ENCODE measurements around the gene EXOC3L4. TPM values are rescaled to one million over a fixed set of nuclear protein-coding genes. Genes with fewer than 3 reads are reported as not detected.
"Not testable (repeated sequence)": the region's sequence is repeated elsewhere in the genome, so short reads cannot be mapped to it uniquely, and the experiment has no call there.

The EXOC3L4 gene
- total RNA-seq, 1 donor from 2014 or later, result not detected

DNA sequence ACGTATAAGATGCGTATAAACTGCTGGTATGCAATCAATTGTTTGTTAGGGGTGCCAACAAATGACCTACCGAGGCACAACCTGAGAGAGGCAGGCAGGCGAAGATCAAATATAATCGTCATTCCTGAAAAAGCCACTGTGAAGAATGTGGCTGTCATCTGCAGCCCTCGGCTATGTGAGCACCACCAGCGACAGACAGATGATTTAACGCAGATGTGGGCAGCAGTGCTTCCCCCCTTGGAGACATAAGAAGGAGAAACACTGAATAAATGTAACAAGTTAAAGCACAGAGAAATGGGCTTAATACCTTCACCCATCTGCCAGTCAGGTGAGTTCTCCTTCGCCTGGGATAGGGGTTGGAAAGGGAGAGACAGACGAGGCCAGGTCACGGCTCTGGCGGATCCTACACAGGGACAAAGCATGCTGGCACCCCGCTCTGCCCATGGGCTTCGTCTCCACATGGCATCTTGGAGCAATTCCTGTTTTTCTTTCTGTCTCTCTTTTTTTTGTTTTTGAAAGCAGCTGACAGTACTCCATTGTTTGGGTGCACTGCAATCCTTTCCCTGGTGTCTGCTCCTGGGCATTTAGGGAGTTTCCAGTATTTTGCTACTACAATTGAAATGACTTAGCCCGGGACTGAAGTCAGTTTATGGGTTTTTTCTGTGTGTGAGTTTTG, 56.9 kb downstream of the EXOC3L4 start:
- no peak overlapping the region for H3K4me2 ChIP-seq (ENCODE audit: low read length)
- no peaks in the 10 kb centered on the region for H3K9me3 ChIP-seq (ENCODE audit: insufficient read depth, low read depth, low read length)
- no peak for DNase-seq (ENCODE audit: low read depth)
- H3K4me1 ChIP-seq (ENCODE audit: insufficient read depth, low read length), result no peaks in the 10 kb centered on the region
- H3K27me3 Mint-ChIP-seq (ENCODE audit: low read depth, unreplicated experiment), result peaks cover 35% of the 10 kb centered on the region
- FAIRE-seq, result no peak
- no peak overlapping the region for H3K4me3 Mint-ChIP-seq (ENCODE audit: unreplicated experiment)
- no peak overlapping the region for H2AFZ ChIP-seq (ENCODE audit: low read depth, low read length)
- no peak overlapping the region for H3K9ac ChIP-seq (ENCODE audit: low read length)
- no peak overlapping the region for H3K4me3 ChIP-seq (ENCODE audit: insufficient read depth, low read depth, low read length)
- H3K27ac Mint-ChIP-seq (ENCODE audit: unreplicated experiment), result no peak overlapping the region
- no peaks in the 10 kb centered on the region for H3K9me3 Mint-ChIP-seq (ENCODE audit: unreplicated experiment)
- no peaks in the 10 kb centered on the region for H4K20me1 ChIP-seq (ENCODE audit: insufficient read depth, low read length)
- H3K36me3 Mint-ChIP-seq (ENCODE audit: low read depth, unreplicated experiment), result no peaks in the 10 kb centered on the region
- H3K27me3 ChIP-seq (ENCODE audit: insufficient read depth, low read length), result peaks cover 16% of the 10 kb centered on the region
- H3K4me1 Mint-ChIP-seq (ENCODE audit: low read depth, unreplicated experiment), result no peaks in the 10 kb centered on the region
- H3K79me2 ChIP-seq (ENCODE audit: insufficient read depth, low read length), result no peaks in the 10 kb centered on the region
- TF ChIP-seq, protein P1, sequence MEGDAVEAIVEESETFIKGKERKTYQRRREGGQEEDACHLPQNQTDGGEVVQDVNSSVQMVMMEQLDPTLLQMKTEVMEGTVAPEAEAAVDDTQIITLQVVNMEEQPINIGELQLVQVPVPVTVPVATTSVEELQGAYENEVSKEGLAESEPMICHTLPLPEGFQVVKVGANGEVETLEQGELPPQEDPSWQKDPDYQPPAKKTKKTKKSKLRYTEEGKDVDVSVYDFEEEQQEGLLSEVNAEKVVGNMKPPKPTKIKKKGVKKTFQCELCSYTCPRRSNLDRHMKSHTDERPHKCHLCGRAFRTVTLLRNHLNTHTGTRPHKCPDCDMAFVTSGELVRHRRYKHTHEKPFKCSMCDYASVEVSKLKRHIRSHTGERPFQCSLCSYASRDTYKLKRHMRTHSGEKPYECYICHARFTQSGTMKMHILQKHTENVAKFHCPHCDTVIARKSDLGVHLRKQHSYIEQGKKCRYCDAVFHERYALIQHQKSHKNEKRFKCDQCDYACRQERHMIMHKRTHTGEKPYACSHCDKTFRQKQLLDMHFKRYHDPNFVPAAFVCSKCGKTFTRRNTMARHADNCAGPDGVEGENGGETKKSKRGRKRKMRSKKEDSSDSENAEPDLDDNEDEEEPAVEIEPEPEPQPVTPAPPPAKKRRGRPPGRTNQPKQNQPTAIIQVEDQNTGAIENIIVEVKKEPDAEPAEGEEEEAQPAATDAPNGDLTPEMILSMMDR (IDR thresholded peaks at IDR 0.05; ENCODE audit: insufficient read depth, low read depth, low read length), result no peak
- TF ChIP-seq EZH2 (IDR thresholded peaks at IDR 0.05; ENCODE audit: insufficient read depth, low read length), result no peak
- H3K36me3 ChIP-seq (ENCODE audit: insufficient read depth, low read length), result no peaks in the 10 kb centered on the region
- no peak overlapping the region for H3K27ac ChIP-seq (ENCODE audit: low read depth, low read length)

DNA sequence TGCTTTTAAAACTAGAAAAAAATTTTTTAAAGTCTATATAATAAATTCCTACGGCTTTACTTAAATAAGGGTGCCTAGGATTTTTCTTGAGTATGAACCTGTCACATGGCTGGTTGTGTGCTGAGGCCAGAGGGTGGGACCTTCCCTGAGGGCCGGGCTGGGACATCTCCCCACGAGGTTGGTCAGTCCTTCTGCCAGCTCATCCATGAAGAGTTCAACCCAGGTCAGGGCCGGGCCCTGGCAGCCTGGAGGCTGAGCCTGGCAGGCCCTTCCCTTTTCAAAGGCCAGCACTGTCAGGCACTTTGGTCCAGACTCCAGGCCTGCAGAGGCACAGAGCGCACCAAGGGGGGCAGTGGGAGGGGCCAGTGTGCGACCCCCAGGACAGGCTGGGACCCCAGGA, 60.5 kb downstream of the EXOC3L4 start:
- TF ChIP-seq, protein P1 (IDR thresholded peaks at IDR 0.05; ENCODE audit: insufficient read depth, low read depth, low read length), result no peak
- no peak for TF ChIP-seq EZH2 (IDR thresholded peaks at IDR 0.05; ENCODE audit: insufficient read depth, low read length)
- Histone ChIP-seq H3K4me3 (ENCODE audit: insufficient read depth, low read depth, low read length) (no peak overlapping the region), H2AFZ (ENCODE audit: low read depth, low read length) (no peak overlapping the region), H3K27ac (ENCODE audit: low read depth, low read length) (no peak overlapping the region), H4K20me1 (ENCODE audit: insufficient read depth, low read length) (no peaks in the 10 kb centered on the region), H3K27me3 (ENCODE audit: insufficient read depth, low read length) (peaks cover 26% of the 10 kb centered on the region), H3K9me3 (ENCODE audit: insufficient read depth, low read depth, low read length) (no peaks in the 10 kb centered on the region), H3K79me2 (ENCODE audit: insufficient read depth, low read length) (no peaks in the 10 kb centered on the region), H3K4me2 (ENCODE audit: low read length) (no peak overlapping the region), H3K9ac (ENCODE audit: low read length) (no peak overlapping the region), H3K4me1 (ENCODE audit: insufficient read depth, low read length) (no peaks in the 10 kb centered on the region), H3K36me3 (ENCODE audit: insufficient read depth, low read length) (no peaks in the 10 kb centered on the region)
- H3K4me1 Mint-ChIP-seq (ENCODE audit: low read depth, unreplicated experiment), result no peaks in the 10 kb centered on the region
- H3K4me3 Mint-ChIP-seq (ENCODE audit: unreplicated experiment), result no peak overlapping the region
- DNase-seq (ENCODE audit: low read depth) (no peak), FAIRE-seq (no peak)
- H3K36me3 Mint-ChIP-seq (ENCODE audit: low read depth, unreplicated experiment), result no peaks in the 10 kb centered on the region
- peaks cover 38% of the 10 kb centered on the region for H3K27me3 Mint-ChIP-seq (ENCODE audit: low read depth, unreplicated experiment)
- no peaks in the 10 kb centered on the region for H3K9me3 Mint-ChIP-seq (ENCODE audit: unreplicated experiment)
- H3K27ac Mint-ChIP-seq (ENCODE audit: unreplicated experiment), result no peak overlapping the region

- not testable (repeated sequence) for H3K79me2 ChIP-seq (ENCODE audit: insufficient read depth, low read length); H3K4me2 ChIP-seq (ENCODE audit: low read length); H3K4me3 ChIP-seq (ENCODE audit: insufficient read depth, low read depth, low read length); H3K36me3 Mint-ChIP-seq (ENCODE audit: low read depth, unreplicated experiment); DNase-seq (ENCODE audit: low read depth); H3K27ac ChIP-seq (ENCODE audit: low read depth, low read length); H3K9me3 ChIP-seq (ENCODE audit: insufficient read depth, low read depth, low read length); H3K27ac Mint-ChIP-seq (ENCODE audit: unreplicated experiment); H4K20me1 ChIP-seq (ENCODE audit: insufficient read depth, low read length); H3K4me1 Mint-ChIP-seq (ENCODE audit: low read depth, unreplicated experiment); H3K4me1 ChIP-seq (ENCODE audit: insufficient read depth, low read length); FAIRE-seq; H3K4me3 Mint-ChIP-seq (ENCODE audit: unreplicated experiment); H3K9ac ChIP-seq (ENCODE audit: low read length); H3K9me3 Mint-ChIP-seq (ENCODE audit: unreplicated experiment); H2AFZ ChIP-seq (ENCODE audit: low read depth, low read length); H3K36me3 ChIP-seq (ENCODE audit: insufficient read depth, low read length)
- H3K27me3 Mint-ChIP-seq (ENCODE audit: low read depth, unreplicated experiment), result peaks cover 41% of the 10 kb centered on the region
- peaks cover 29% of the 10 kb centered on the region for H3K27me3 ChIP-seq (ENCODE audit: insufficient read depth, low read length)
These were observed 60.9 kb downstream of the EXOC3L4 start for GRCh38 chr14:103155416-103155815.

Data from astrocyte (in vitro differentiated cells and primary cell).